ENCODE measurements around the gene WDR62. TPM values are rescaled to one million over a fixed set of nuclear protein-coding genes. Genes with fewer than 3 reads are reported as not detected.

The WDR62 gene
- 17.4 and 20.2 TPM in 2 replicates for total RNA-seq (2014; rRNA removed; shearing (Covaris generic))
- polyA plus RNA-seq (2015; cell fraction: cytosol; rRNA removed), result 9.3 and 9.4 TPM in 2 replicates
- 21.8 and 25.3 TPM in 2 replicates for polyA plus RNA-seq (2015; cell fraction: nucleus; rRNA removed)

- DNase-seq (ENCODE audit: low read depth), result no peak
Observed at GRCh38 chr19:36054733-36055686, at the start of gene WDR62. Gene WDR62, plus strand, starts transcription at chr19:36054897. Its CDS starts 75 bp downstream, at chr19:36054972.

- DNase-seq (ENCODE audit: low read depth), result no peak
Observed at GRCh38 chr19:36006955-36007354, 47.7 kb upstream of the WDR62 start.

GRCh38 chr19:36008336-36008978 lies 46.2 kb upstream of the WDR62 start, which contains the start of gene SYNE4:
Gene SYNE4, minus strand, starts transcription at chr19:36008813. Its CDS starts 132 bp downstream, at chr19:36008681.
- DNase-seq (ENCODE audit: low read depth), result no peak

GRCh38 chr19:36009220-36009619 lies 45.5 kb upstream of the WDR62 start:
- DNase-seq (ENCODE audit: low read depth), result no peak

- DNase-seq (ENCODE audit: low read depth), result no peak
Observed at GRCh38 chr19:36009633-36010379, 44.9 kb upstream of the WDR62 start.

GRCh38 chr19:36010402-36010801 lies 44.3 kb upstream of the WDR62 start:
- DNase-seq (ENCODE audit: low read depth), result no peak

GRCh38 chr19:36013280-36014011 lies 41.3 kb upstream of the WDR62 start:
- no peak for DNase-seq (ENCODE audit: low read depth)

GRCh38 chr19:36014012-36014924 lies 40.4 kb upstream of the WDR62 start, which contains the start of gene ALKBH6:
Gene ALKBH6, minus strand, starts transcription at chr19:36014213. Its CDS starts 816 bp downstream, at chr19:36013397.
- peak; percentile 99 for DNase-seq (ENCODE audit: low read depth)

- no peak for DNase-seq (ENCODE audit: low read depth)
Observed at GRCh38 chr19:36019061-36019670, 35.5 kb upstream of the WDR62 start.

- no peak for DNase-seq (ENCODE audit: low read depth)
Observed at GRCh38 chr19:36023432-36023831, 31.3 kb upstream of the WDR62 start.

- DNase-seq (ENCODE audit: low read depth), result no peak
Observed at GRCh38 chr19:36025541-36025940, 29.2 kb upstream of the WDR62 start.

GRCh38 chr19:36026091-36026876 lies 28.4 kb upstream of the WDR62 start:
- DNase-seq (ENCODE audit: low read depth), result no peak

GRCh38 chr19:36027696-36028095 lies 27.0 kb upstream of the WDR62 start:
- no peak for DNase-seq (ENCODE audit: low read depth)

GRCh38 chr19:36028313-36029041 lies 26.2 kb upstream of the WDR62 start:
- DNase-seq (ENCODE audit: low read depth), result no peak

- no peak for DNase-seq (ENCODE audit: low read depth)
Observed at GRCh38 chr19:36030264-36031148, 24.2 kb upstream of the WDR62 start.

- DNase-seq (ENCODE audit: low read depth), result no peak
Observed at GRCh38 chr19:36031308-36031707, 23.4 kb upstream of the WDR62 start.
